Ammon's horn (tissue), 1 donor: ENCODE measurements around the gene ADPGK.
"Not testable (repeated sequence)": the region's sequence is repeated elsewhere in the genome, so short reads cannot be mapped to it uniquely, and the experiment has no call there.

Experiments used
- DNase-seq: peaks from one replicate; pipeline ENCODE4 v3.0.0-alpha.2; 2016; ENCODE audit warnings: low spot score

Gene ADPGK

GRCh38 chr15:72783640-72784455, at the start of gene ADPGK:
ADPGK (minus strand) TSS chr15:72783758; CDS start chr15:72783691, 67 bp downstream.
- DNase-seq, result peak; percentile 93

- peak; percentile 61 for DNase-seq
Measured at GRCh38 chr15:72827226-72827625, 43.7 kb upstream of the ADPGK start.

- DNase-seq, result no peak
Measured at GRCh38 chr15:72826611-72827010, 43.1 kb upstream of the ADPGK start.

- no peak for DNase-seq
Measured at GRCh38 chr15:72825829-72826228, 42.3 kb upstream of the ADPGK start.

- DNase-seq, result no peak
Measured at GRCh38 chr15:72824781-72825180, 41.2 kb upstream of the ADPGK start.

GRCh38 chr15:72824112-72824511, 40.6 kb upstream of the ADPGK start:
- DNase-seq, result no peak

GRCh38 chr15:72820278-72820677, 36.7 kb upstream of the ADPGK start:
- DNase-seq, result no peak

GRCh38 chr15:72818632-72819031, 35.1 kb upstream of the ADPGK start:
- DNase-seq, result no peak

- no peak for DNase-seq
Measured at GRCh38 chr15:72813345-72814004, 29.9 kb upstream of the ADPGK start.

- DNase-seq, result no peak
Measured at GRCh38 chr15:72809329-72809728, 25.8 kb upstream of the ADPGK start.

- DNase-seq, result not testable (repeated sequence)
Measured at GRCh38 chr15:72807346-72807745, 23.8 kb upstream of the ADPGK start.

- no peak for DNase-seq
Measured at GRCh38 chr15:72803006-72803405, 19.4 kb upstream of the ADPGK start.

GRCh38 chr15:72801590-72802325, 18.2 kb upstream of the ADPGK start:
- no peak for DNase-seq

- DNase-seq, result no peak
Measured at GRCh38 chr15:72800833-72801481, 17.4 kb upstream of the ADPGK start.

- DNase-seq, result no peak
Measured at GRCh38 chr15:72797834-72798233, 14.3 kb upstream of the ADPGK start.

- peak; percentile 5 for DNase-seq
Measured at GRCh38 chr15:72797338-72797689, 13.8 kb upstream of the ADPGK start.

GRCh38 chr15:72796515-72797337, 13.2 kb upstream of the ADPGK start:
- DNase-seq, result peak; percentile 49

GRCh38 chr15:72796210-72796514, 12.6 kb upstream of the ADPGK start:
- no peak for DNase-seq

GRCh38 chr15:72793766-72794660, 10.5 kb upstream of the ADPGK start:
- no peak for DNase-seq

GRCh38 chr15:72792431-72792830, 8.9 kb upstream of the ADPGK start:
- DNase-seq, result no peak
